Measurements from ENCODE around the gene NFKB1. TPM values are rescaled to one million over a fixed set of nuclear protein-coding genes. Genes with fewer than 3 reads are reported as not detected.

The NFKB1 gene
- total RNA-seq, 1 donor from 2014 or later = 25.1 TPM

GRCh38 chr4:102492531-102493241 is 8.5 kb upstream of the NFKB1 start:
- H3K36me3 Mint-ChIP-seq (ENCODE audit: insufficient read depth) = no peaks in the 10 kb centered on the region
- no peak overlapping the region for H3K27ac Mint-ChIP-seq
- TF ChIP-seq CTCF (IDR thresholded peaks at IDR 0.05; ENCODE audit: unreplicated experiment) = no peak
- H3K9me3 Mint-ChIP-seq (ENCODE audit: low read depth) = peaks cover 7% of the 10 kb centered on the region
- no peak for DNase-seq (ENCODE audit: low spot score, unreplicated experiment)
- no peak overlapping the region for H3K4me3 Mint-ChIP-seq (ENCODE audit: low read depth)
- peaks cover 7% of the 10 kb centered on the region for H3K27me3 Mint-ChIP-seq
- H3K4me1 Mint-ChIP-seq (ENCODE audit: low read depth) = peaks cover 1% of the 10 kb centered on the region

GRCh38 chr4:102493257-102493656 is 7.9 kb upstream of the NFKB1 start:
- Mint-ChIP-seq H3K4me1 (ENCODE audit: low read depth) (peaks cover 1% of the 10 kb centered on the region), H3K36me3 (ENCODE audit: insufficient read depth) (no peaks in the 10 kb centered on the region), H3K9me3 (ENCODE audit: low read depth) (peaks cover 3% of the 10 kb centered on the region), H3K4me3 (ENCODE audit: low read depth) (no peak overlapping the region), H3K27me3 (peaks cover 7% of the 10 kb centered on the region), H3K27ac (no peak overlapping the region)
- no peak for TF ChIP-seq CTCF (IDR thresholded peaks at IDR 0.05; ENCODE audit: unreplicated experiment)
- no peak for DNase-seq (ENCODE audit: low spot score, unreplicated experiment)

GRCh38 chr4:102493794-102494193 is 7.4 kb upstream of the NFKB1 start:
- no peak for TF ChIP-seq CTCF (IDR thresholded peaks at IDR 0.05; ENCODE audit: unreplicated experiment)
- Mint-ChIP-seq H3K4me1 (ENCODE audit: low read depth) (peaks cover 1% of the 10 kb centered on the region), H3K27ac (no peak overlapping the region), H3K9me3 (ENCODE audit: low read depth) (peaks cover 3% of the 10 kb centered on the region), H3K4me3 (ENCODE audit: low read depth) (no peak overlapping the region), H3K36me3 (ENCODE audit: insufficient read depth) (no peaks in the 10 kb centered on the region), H3K27me3 (peaks cover 11% of the 10 kb centered on the region)
- DNase-seq (ENCODE audit: low spot score, unreplicated experiment) = no peak

DNA sequence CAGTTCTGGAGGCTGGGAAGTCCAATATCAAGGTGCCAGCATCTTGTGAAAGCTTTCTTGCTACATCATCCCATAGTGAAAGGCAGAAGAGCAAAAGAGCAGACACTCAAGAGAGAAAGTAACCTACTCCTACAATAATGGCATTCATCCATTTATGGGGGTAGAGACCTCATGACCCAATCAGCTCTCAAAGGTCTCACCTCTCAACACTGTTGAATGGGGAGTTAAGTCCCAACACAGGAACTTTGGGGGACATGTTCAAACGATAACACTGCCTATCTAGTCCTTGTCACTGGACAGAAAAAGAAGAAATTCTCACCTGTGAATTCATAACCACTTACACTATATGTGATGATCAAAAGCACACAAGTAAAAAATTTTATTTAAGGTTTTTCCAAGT is 6.6 kb upstream of the NFKB1 start:
- H3K9me3 Mint-ChIP-seq (ENCODE audit: low read depth) = no peaks in the 10 kb centered on the region
- no peaks in the 10 kb centered on the region for H3K36me3 Mint-ChIP-seq (ENCODE audit: insufficient read depth)
- no peak for TF ChIP-seq CTCF (IDR thresholded peaks at IDR 0.05; ENCODE audit: unreplicated experiment)
- peaks cover 1% of the 10 kb centered on the region for H3K4me1 Mint-ChIP-seq (ENCODE audit: low read depth)
- no peak overlapping the region for H3K4me3 Mint-ChIP-seq (ENCODE audit: low read depth)
- DNase-seq (ENCODE audit: low spot score, unreplicated experiment) = no peak
- no peak overlapping the region for H3K27ac Mint-ChIP-seq
- peaks cover 11% of the 10 kb centered on the region for H3K27me3 Mint-ChIP-seq

DNA sequence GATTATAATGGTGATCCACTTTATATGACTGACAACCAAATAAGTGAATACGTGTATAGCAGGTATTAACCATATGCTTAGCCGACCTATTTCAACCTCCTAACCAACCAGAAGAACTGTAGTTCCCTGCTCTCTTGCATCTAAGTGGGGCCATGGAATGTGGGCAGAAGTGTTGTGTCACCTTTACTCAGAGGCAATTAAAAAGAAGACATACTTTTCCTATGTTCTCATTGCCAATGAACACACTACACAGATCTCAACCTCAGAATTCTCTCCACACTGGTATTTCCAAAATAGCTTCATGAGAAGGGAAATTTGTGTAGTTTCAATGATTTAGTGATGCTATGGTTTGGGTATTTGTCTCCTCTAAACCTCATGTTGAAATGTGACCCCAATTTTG is 3.2 kb upstream of the NFKB1 start:
- no peak for DNase-seq (ENCODE audit: low spot score, unreplicated experiment)
- Mint-ChIP-seq H3K36me3 (ENCODE audit: insufficient read depth) (no peaks in the 10 kb centered on the region), H3K4me1 (ENCODE audit: low read depth) (peaks cover 4% of the 10 kb centered on the region), H3K9me3 (ENCODE audit: low read depth) (no peaks in the 10 kb centered on the region), H3K4me3 (ENCODE audit: low read depth) (no peak overlapping the region), H3K27ac (no peak overlapping the region), H3K27me3 (peaks cover 11% of the 10 kb centered on the region)
- TF ChIP-seq CTCF (IDR thresholded peaks at IDR 0.05; ENCODE audit: unreplicated experiment) = no peak

Data from progenitor cell of endocrine pancreas (in vitro differentiated cells).